Type B pancreatic cell (in vitro differentiated cells): ENCODE data around the gene MEI1. TPM values are rescaled to one million over a fixed set of nuclear protein-coding genes. Genes with fewer than 3 reads are reported as not detected.
"Not testable (repeated sequence)": the region's sequence is repeated elsewhere in the genome, so short reads cannot be mapped to it uniquely, and the experiment has no call there.

Experiments used
- DNase-seq: peaks from one replicate; pipeline ENCODE4 v3.0.0; 2021; ENCODE audit warnings: mixed read lengths; ENCODE audit not compliant: unreplicated experiment; ENCODE audit errors: extremely low spot score
- H3K27ac Mint-ChIP-seq: 2 replicates; pipeline ENCODE4 v1.8.0; 2021; ENCODE audit warnings: mild to moderate bottlenecking, mixed read lengths
- H3K27me3 Mint-ChIP-seq: 2 replicates; pipeline ENCODE4 v1.8.0; 2021; ENCODE audit warnings: mixed read lengths
- H3K36me3 Mint-ChIP-seq: 2 replicates; pipeline ENCODE4 v1.8.0; 2021; ENCODE audit warnings: mixed read lengths
- H3K4me1 Mint-ChIP-seq: one replicate; pipeline ENCODE4 v1.8.0; 2021; ENCODE audit warnings: mixed read lengths; ENCODE audit not compliant: unreplicated experiment
- H3K4me3 Mint-ChIP-seq: 2 replicates; pipeline ENCODE4 v1.8.0; 2021; ENCODE audit warnings: mild to moderate bottlenecking, mixed read lengths
- H3K9me3 Mint-ChIP-seq: 2 replicates; pipeline ENCODE4 v1.8.0; 2021; ENCODE audit warnings: mixed read lengths
- total RNA-seq: library from RNA; stranded (reverse); gene quantifications from 2 replicates; pipeline ENCODE4 v1.2.1, GENCODE V29; 2021; ENCODE audit warnings: low replicate concordance
- TF ChIP-seq, protein P1 (sequence below): fragments of 200-600 bp; sonication (generic); conservative IDR thresholded peaks from 2 replicates; pipeline ENCODE4 v1.5.0; 2021; ENCODE audit warnings: antibody characterized with exemption, mild to moderate bottlenecking

MEI1 gene
- total RNA-seq, 1 donor from 2014 or later = 1.2 TPM

GRCh38 chr22:41833369-41834004 lies 134.2 kb downstream of the MEI1 start:
- peaks cover 25% of the 10 kb centered on the region for H3K36me3 Mint-ChIP-seq
- H3K4me1 Mint-ChIP-seq = peaks cover 25% of the 10 kb centered on the region
- peak overlapping the region; percentile 90 for H3K27ac Mint-ChIP-seq
- H3K9me3 Mint-ChIP-seq = no peaks in the 10 kb centered on the region
- TF ChIP-seq, protein P1, sequence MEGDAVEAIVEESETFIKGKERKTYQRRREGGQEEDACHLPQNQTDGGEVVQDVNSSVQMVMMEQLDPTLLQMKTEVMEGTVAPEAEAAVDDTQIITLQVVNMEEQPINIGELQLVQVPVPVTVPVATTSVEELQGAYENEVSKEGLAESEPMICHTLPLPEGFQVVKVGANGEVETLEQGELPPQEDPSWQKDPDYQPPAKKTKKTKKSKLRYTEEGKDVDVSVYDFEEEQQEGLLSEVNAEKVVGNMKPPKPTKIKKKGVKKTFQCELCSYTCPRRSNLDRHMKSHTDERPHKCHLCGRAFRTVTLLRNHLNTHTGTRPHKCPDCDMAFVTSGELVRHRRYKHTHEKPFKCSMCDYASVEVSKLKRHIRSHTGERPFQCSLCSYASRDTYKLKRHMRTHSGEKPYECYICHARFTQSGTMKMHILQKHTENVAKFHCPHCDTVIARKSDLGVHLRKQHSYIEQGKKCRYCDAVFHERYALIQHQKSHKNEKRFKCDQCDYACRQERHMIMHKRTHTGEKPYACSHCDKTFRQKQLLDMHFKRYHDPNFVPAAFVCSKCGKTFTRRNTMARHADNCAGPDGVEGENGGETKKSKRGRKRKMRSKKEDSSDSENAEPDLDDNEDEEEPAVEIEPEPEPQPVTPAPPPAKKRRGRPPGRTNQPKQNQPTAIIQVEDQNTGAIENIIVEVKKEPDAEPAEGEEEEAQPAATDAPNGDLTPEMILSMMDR = no peak
- DNase-seq = peak; percentile 74
- H3K27me3 Mint-ChIP-seq = no peaks in the 10 kb centered on the region
- peak overlapping the region; percentile 97 for H3K4me3 Mint-ChIP-seq

DNA sequence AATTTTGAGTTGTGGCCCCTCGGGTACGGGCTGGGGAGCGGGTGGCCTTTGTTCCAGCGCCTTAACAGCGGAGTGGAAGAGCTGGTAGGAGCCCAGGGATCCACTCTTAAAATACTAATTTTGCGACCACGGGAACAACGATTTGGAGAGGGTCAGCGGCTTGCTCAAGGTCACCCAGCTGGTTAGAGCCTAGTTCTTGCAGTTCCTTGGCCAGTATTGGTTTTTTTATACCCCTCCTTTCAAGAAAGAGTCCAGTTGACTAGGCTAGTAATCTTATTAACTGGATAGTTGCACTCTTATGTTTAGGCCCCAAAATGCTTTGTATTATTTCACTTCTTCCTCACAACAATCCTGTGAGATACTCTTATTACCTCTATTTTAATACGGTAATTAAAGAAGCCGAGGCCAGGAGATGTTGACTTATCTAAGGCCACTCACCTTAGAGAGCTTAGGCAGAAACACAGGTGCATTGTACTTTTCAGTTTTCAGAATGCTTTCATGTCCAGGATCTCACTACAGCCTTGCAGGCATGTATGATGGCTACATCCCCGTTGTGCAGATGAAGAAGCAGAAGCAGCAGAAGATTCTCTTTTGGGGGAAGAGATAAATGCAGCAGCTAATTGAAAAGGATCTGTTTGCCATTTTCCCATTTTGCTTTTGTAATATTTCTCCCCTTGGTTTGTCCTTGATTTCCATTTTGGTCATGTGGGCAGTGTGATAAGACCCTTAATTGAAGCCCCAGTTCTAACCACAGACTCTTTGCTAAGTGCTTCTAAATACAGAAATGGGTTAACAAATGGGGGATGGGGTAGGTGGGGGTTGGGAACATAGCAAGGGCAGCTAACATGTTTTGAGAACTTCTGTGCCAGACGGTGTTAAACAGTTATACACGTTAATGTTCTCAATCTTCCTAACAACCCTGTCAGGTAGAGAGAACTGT lies 135.0 kb downstream of the MEI1 start:
- H3K4me1 Mint-ChIP-seq = peaks cover 26% of the 10 kb centered on the region
- H3K4me3 Mint-ChIP-seq = peak overlapping the region; percentile 97
- no peaks in the 10 kb centered on the region for H3K27me3 Mint-ChIP-seq
- H3K27ac Mint-ChIP-seq = peak overlapping the region; percentile 90
- TF ChIP-seq, protein P1 = no peak
- DNase-seq = no peak
- H3K9me3 Mint-ChIP-seq = no peaks in the 10 kb centered on the region
- H3K36me3 Mint-ChIP-seq = peaks cover 31% of the 10 kb centered on the region

- H3K27ac Mint-ChIP-seq = peak overlapping the region; percentile 52
Measured at GRCh38 chr22:41835462-41835861, 136.2 kb downstream of the MEI1 start.

DNA sequence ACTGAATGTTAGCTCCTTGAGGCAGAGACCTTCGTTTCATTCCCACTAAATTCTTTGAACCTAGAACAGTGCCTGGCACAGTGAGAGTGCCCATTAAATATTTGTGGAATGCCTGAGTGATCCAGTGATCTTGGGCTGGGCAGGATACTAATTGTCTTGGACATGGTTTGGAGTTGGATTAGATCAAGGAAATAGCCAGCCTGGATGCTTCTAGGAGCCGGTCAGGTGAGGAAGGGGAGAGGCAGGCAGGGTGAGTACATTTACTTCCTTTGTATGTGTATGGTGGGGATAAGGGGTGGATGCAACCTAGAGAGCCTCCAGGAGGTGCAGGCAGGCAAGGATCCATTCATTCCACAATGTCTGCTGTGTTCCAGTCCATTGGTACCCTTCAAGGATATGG lies 137.2 kb downstream of the MEI1 start:
- TF ChIP-seq, protein P1 = no peak
- Mint-ChIP-seq H3K27me3 (no peaks in the 10 kb centered on the region), H3K27ac (peak overlapping the region; percentile 52), H3K4me3 (peak overlapping the region; percentile 66), H3K4me1 (peaks cover 36% of the 10 kb centered on the region), H3K9me3 (no peaks in the 10 kb centered on the region), H3K36me3 (peaks cover 36% of the 10 kb centered on the region)
- DNase-seq = no peak

More at GRCh38 chr22:41835462-41835861, 136.2 kb downstream of the MEI1 start:
- Mint-ChIP-seq H3K4me3 (peak overlapping the region; percentile 66), H3K4me1 (peaks cover 32% of the 10 kb centered on the region), H3K36me3 (peaks cover 36% of the 10 kb centered on the region)
- H3K27me3 Mint-ChIP-seq, DNase-seq, H3K9me3 Mint-ChIP-seq: not testable (repeated sequence)

DNA sequence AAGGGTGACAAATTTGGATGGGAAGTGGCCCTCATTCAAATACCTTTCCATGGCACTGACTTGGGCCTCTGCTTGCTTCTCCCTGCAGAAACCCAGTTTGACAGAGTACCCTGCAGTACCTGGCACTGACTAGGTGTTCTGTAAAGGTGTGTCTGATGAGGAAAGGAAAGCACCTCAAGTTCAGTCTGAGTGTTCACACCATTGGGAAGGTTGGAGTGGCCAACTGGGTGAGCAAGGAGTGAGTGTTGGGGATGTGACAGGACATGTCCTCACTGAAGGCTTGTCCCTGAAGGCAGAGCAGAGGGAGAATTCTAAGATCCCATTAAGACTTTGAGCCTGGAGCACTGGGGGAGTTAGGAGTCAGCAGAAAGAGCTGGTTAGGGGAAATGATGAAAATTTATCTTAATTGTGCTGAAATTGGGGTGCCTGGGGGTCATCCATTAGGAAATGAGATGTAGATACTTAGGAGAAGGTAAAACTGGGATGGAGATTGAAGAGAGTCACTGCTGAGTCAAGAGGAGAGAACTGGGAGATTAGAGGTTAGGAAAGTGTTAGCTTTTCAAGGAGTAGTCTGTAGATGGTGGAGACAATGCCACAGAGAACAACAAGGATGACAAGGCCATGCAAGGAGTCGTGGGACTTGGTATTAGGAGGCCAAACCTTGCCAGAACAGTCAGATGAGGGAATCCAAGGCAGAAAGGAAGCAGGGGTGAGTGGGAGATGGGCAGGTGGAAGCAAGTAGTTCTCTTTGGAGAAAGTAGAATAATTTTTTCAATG lies 139.7 kb downstream of the MEI1 start:
- peaks cover 36% of the 10 kb centered on the region for H3K36me3 Mint-ChIP-seq
- no peak for DNase-seq
- peaks cover 41% of the 10 kb centered on the region for H3K4me1 Mint-ChIP-seq
- H3K27me3 Mint-ChIP-seq = no peaks in the 10 kb centered on the region
- TF ChIP-seq, protein P1 = no peak
- no peaks in the 10 kb centered on the region for H3K9me3 Mint-ChIP-seq
- H3K27ac Mint-ChIP-seq = peak overlapping the region; percentile 56
- H3K4me3 Mint-ChIP-seq = peak overlapping the region; percentile 8
